PC-9 (cell line): ENCODE data around the gene ARMH4. TPM values are rescaled to one million over a fixed set of nuclear protein-coding genes. Genes with fewer than 3 reads are reported as not detected.

Source experiments
- BruUV-seq: library from RNA; stranded (reverse); fragments of 400-500 nt; replicated peaks from 2 replicates; lab custom pipeline; 2021; lab: Mats Ljungman, UMichigan
- CTCF ChIA-PET: fragments of 300-600 bp; sonication (Branson Sonifier 250); formaldehyde crosslinking; loops from one replicate; lab custom pipeline; 2022; ENCODE audit warnings: antibody characterized with exemption; lab: Charles Lee
- POLR2A ChIA-PET: fragments of 300-600 bp; sonication (Branson Sonifier 250); formaldehyde crosslinking; loops from one replicate; lab custom pipeline; 2022; ENCODE audit warnings: antibody characterized with exemption; ENCODE audit not compliant: unreplicated experiment; lab: Charles Lee
- DNase-seq, 2 experiments: peaks; one replicate each; pipeline versions ENCODE4 v3.0.0 to v3.0.0-alpha.2; 2015 to 2022; ENCODE audit warnings: mixed read lengths in 1 of 2
- H2AFZ ChIP-seq: fragments of 200-600 bp; sonication (generic); 2 replicates; pipeline ENCODE4 v1.8.1; 2017; ENCODE audit warnings: antibody characterized with exemption
- H3F3A ChIP-seq: fragments of 200-600 bp; sonication (generic); 2 replicates; pipeline ENCODE4 v1.8.1; 2017; ENCODE audit warnings: antibody characterized with exemption, mild to moderate bottlenecking, low read depth; ENCODE audit not compliant: insufficient read depth
- H3K27ac ChIP-seq: fragments of 200-600 bp; sonication (generic); 2 replicates; pipeline ENCODE4 v1.6.1; 2016; ENCODE audit warnings: mixed run types
- H3K27me3 ChIP-seq: fragments of 200-600 bp; sonication (generic); 2 replicates; pipeline ENCODE4 v1.6.1; 2016; ENCODE audit warnings: low read depth, mixed run types; ENCODE audit not compliant: insufficient read depth
- H3K36me3 ChIP-seq: fragments of 200-600 bp; sonication (generic); 2 replicates; pipeline ENCODE4 v1.6.1; 2016; ENCODE audit warnings: low read depth, mixed run types
- H3K4me1 ChIP-seq: fragments of 200-600 bp; sonication (generic); replicated peaks from 2 replicates; pipeline ENCODE4 v1.6.1; 2016; ENCODE audit warnings: mixed run types; ENCODE audit not compliant: insufficient read depth
- H3K4me2 ChIP-seq: fragments of 200-600 bp; sonication (generic); 2 replicates; pipeline ENCODE4 v1.6.1; 2017; ENCODE audit warnings: mixed run types
- H3K4me3 ChIP-seq: fragments of 200-600 bp; sonication (generic); 2 replicates; pipeline ENCODE4 v1.6.1; 2016; ENCODE audit warnings: mixed run types
- H3K79me2 ChIP-seq: fragments of 200-600 bp; sonication (generic); 2 replicates; pipeline ENCODE4 v1.6.1; 2017; ENCODE audit warnings: low read depth, mixed run types
- H3K9me2 ChIP-seq: fragments of 200-600 bp; sonication (generic); 2 replicates; pipeline ENCODE4 v1.8.1; 2017; ENCODE audit warnings: mild to moderate bottlenecking; ENCODE audit not compliant: insufficient read depth
- H3K9me3 ChIP-seq: fragments of 200-600 bp; sonication (generic); 2 replicates; pipeline ENCODE4 v1.8.1; 2016; ENCODE audit warnings: low read depth; ENCODE audit not compliant: insufficient read depth
- H4K20me1 ChIP-seq: fragments of 200-600 bp; sonication (generic); 2 replicates; pipeline ENCODE4 v1.8.1; 2017; ENCODE audit not compliant: insufficient read depth
- CTCF ChIP-seq: fragments of 200-600 bp; sonication (generic); conservative IDR thresholded peaks from 2 replicates; pipeline ENCODE4 v1.6.1; 2017; ENCODE audit warnings: mixed run types, antibody characterized with exemption, mild to moderate bottlenecking, moderate library complexity
- EZH2 ChIP-seq: fragments of 200-600 bp; sonication (generic); IDR thresholded peaks from 2 replicates; pipeline ENCODE4 v1.8.0; 2017; ENCODE audit warnings: antibody characterized with exemption, low read depth
- intact Hi-C: fragments of 100-400 bp; cut with micrococcal nuclease; formaldehyde crosslinking; loops from one replicate; pipeline ENCODE4 v1.10.0; 2022; ENCODE audit not compliant: unreplicated experiment
- total RNA-seq: library from RNA; stranded (reverse); gene quantifications from 2 replicates; pipeline ENCODE4 v1.2.3, GENCODE V29; 2021

Gene ARMH4
- total RNA-seq, 1 experiment from 2014 or later = not detected

GRCh38 chr14:57979376-57980048, 172.5 kb downstream of the ARMH4 start:
- H3K4me1 ChIP-seq = no peaks in the 10 kb centered on the region
- H3F3A ChIP-seq = no peaks in the 10 kb centered on the region
- no peaks in the 10 kb centered on the region for H3K9me2 ChIP-seq
- no peaks in the 10 kb centered on the region for H3K79me2 ChIP-seq
- no TSS peak for BruUV-seq
- H3K27me3 ChIP-seq = peaks cover 60% of the 10 kb centered on the region
- no peak overlapping the region for H3K27ac ChIP-seq
- TF ChIP-seq EZH2 = no peak
- no peak for TF ChIP-seq CTCF
- H3K4me3 ChIP-seq = no peak overlapping the region
- no peaks in the 10 kb centered on the region for H4K20me1 ChIP-seq
- H3K36me3 ChIP-seq = no peaks in the 10 kb centered on the region
- no peak overlapping the region for H2AFZ ChIP-seq
- intact Hi-C loops = no loop called here
- no peaks in the 10 kb centered on the region for H3K9me3 ChIP-seq
- no peak overlapping the region for H3K4me2 ChIP-seq
- POLR2A ChIA-PET = interaction anchor here (0.6 kb wide), 1 partner anchor 319 kb away, joined by 4 read pairs; the partner anchor contains the start of gene ARID4A
- no peak for DNase-seq
- CTCF ChIA-PET = no interaction called here

GRCh38 chr14:57976701-57977100, 175.3 kb downstream of the ARMH4 start:
- Histone ChIP-seq H3K79me2 (no peaks in the 10 kb centered on the region), H3K27ac (no peak overlapping the region), H3K27me3 (peaks cover 34% of the 10 kb centered on the region), H3K4me1 (no peaks in the 10 kb centered on the region), H3K9me2 (no peaks in the 10 kb centered on the region), H3K36me3 (no peaks in the 10 kb centered on the region), H4K20me1 (no peaks in the 10 kb centered on the region), H3K4me2 (no peak overlapping the region), H2AFZ (no peak overlapping the region), H3K4me3 (no peak overlapping the region), H3F3A (no peaks in the 10 kb centered on the region), H3K9me3 (no peaks in the 10 kb centered on the region)
- BruUV-seq = no TSS peak
- TF ChIP-seq EZH2 = no peak
- TF ChIP-seq CTCF = no peak
- DNase-seq = no peak
- intact Hi-C loops = no loop called here
- CTCF ChIA-PET = no interaction called here
- POLR2A ChIA-PET = no interaction called here

DNA sequence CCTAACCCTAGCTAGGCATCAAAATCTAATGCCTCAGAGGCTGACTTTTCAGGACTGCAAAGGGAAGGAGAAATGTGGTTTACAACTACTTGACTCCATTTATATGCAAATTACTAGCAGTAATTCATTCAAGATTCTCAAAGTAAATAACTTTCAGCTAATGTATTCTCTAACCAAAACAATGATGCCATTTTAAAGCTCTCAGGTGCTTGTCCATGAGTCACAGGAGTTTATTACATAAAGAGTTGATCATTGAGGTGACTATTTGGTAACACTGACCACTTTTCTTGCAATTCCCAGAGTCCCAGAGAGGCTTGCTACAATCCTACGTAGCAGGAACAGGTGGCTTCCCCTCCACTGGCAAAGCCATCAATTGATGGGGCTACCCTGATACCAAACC, 177.1 kb downstream of the ARMH4 start:
- Histone ChIP-seq H3K27ac (no peak overlapping the region), H3K79me2 (no peaks in the 10 kb centered on the region), H3K36me3 (no peaks in the 10 kb centered on the region), H3F3A (no peaks in the 10 kb centered on the region), H4K20me1 (no peaks in the 10 kb centered on the region), H3K4me3 (no peak overlapping the region), H2AFZ (no peak overlapping the region), H3K9me3 (no peaks in the 10 kb centered on the region), H3K27me3 (peaks cover 18% of the 10 kb centered on the region; the same call in 1 of the 2 replicates), H3K9me2 (no peaks in the 10 kb centered on the region), H3K4me1 (no peaks in the 10 kb centered on the region), H3K4me2 (no peak overlapping the region)
- TF ChIP-seq CTCF (no peak), EZH2 (no peak)
- no TSS peak for BruUV-seq
- ChIA-PET POLR2A (no interaction called here), CTCF (interaction anchor here (0.6 kb wide), 1 partner anchor 103 kb away, joined by 3 read pairs; no protein-coding TSS in a partner anchor)
- intact Hi-C loops = no loop called here
- DNase-seq = no peak
